Activated T-cell treated with anti-CD3 and anti-CD28 coated beads, Interleukin-2, amount 50 U/mL, for 72 hours (primary cell): ENCODE measurements around the gene ADAMTSL3. TPM values are rescaled to one million over a fixed set of nuclear protein-coding genes. Genes with fewer than 3 reads are reported as not detected.

Experiments used
- ATAC-seq, 2 donors: fragments of 150-1000 bp; cut with Tn5 transposase; replicated peaks in 1 of 2; 2 replicates each; pipeline ENCODE4 v1.10.0; 2021; ENCODE audit warnings: moderate library complexity in 2 of 2, mild to moderate bottlenecking in 1 of 2
- DNase-seq, 2 donors: peaks; one replicate each; pipeline ENCODE4 v3.0.0; 2021 to 2022; ENCODE audit warnings: mixed read lengths in 1 of 2
- H3K27ac Mint-ChIP-seq: one replicate; pipeline ENCODE4 v1.8.0; 2022; ENCODE audit warnings: mild to moderate bottlenecking, moderate library complexity, mixed read lengths
- H3K27me3 Mint-ChIP-seq: one replicate; pipeline ENCODE4 v1.8.0; 2022; ENCODE audit warnings: low read depth, mixed read lengths
- H3K36me3 Mint-ChIP-seq, 2 donors: one replicate each; pipeline ENCODE4 v1.8.0; 2022; ENCODE audit warnings: mixed read lengths in 2 of 2, mild to moderate bottlenecking in 1 of 2; ENCODE audit not compliant: insufficient read depth in 2 of 2
- H3K4me1 Mint-ChIP-seq: one replicate; pipeline ENCODE4 v1.8.0; 2022; ENCODE audit warnings: low read depth, mixed read lengths
- H3K4me3 Mint-ChIP-seq, 2 donors: one replicate each; pipeline ENCODE4 v1.8.0; 2022; ENCODE audit warnings: mild to moderate bottlenecking in 2 of 2, mixed read lengths in 2 of 2, moderate library complexity in 2 of 2
- H3K9me3 Mint-ChIP-seq, 2 donors: one replicate each; pipeline ENCODE4 v1.8.0; 2022; ENCODE audit warnings: mixed read lengths in 2 of 2
- total RNA-seq, 2 donors: library from RNA; stranded (reverse); gene quantifications; one replicate each; pipeline ENCODE4 v1.2.3, GENCODE V29; 2022

The ADAMTSL3 gene
- total RNA-seq, 2 donors from 2014 or later: 0.12 TPM; not detected in 1

GRCh38 chr15:83670672-83671229 is 16.8 kb downstream of the ADAMTSL3 start:
- no peaks in the 10 kb centered on the region for H3K36me3 Mint-ChIP-seq
- H3K9me3 Mint-ChIP-seq: no peaks in the 10 kb centered on the region
- no peak for DNase-seq
- no peak overlapping the region for H3K27ac Mint-ChIP-seq
- no peaks in the 10 kb centered on the region for H3K27me3 Mint-ChIP-seq
- ATAC-seq: no peak
- no peak overlapping the region for H3K4me3 Mint-ChIP-seq
- no peaks in the 10 kb centered on the region for H3K4me1 Mint-ChIP-seq

GRCh38 chr15:83671603-83672002 is 17.7 kb downstream of the ADAMTSL3 start:
- Mint-ChIP-seq H3K27ac (no peak overlapping the region), H3K36me3 (no peaks in the 10 kb centered on the region), H3K4me3 (no peak overlapping the region), H3K4me1 (no peaks in the 10 kb centered on the region), H3K9me3 (peaks cover 0 to 2% of the 10 kb centered on the region in 2 donors), H3K27me3 (no peaks in the 10 kb centered on the region)
- DNase-seq (no peak), ATAC-seq (no peak)

- Mint-ChIP-seq H3K4me1 (no peaks in the 10 kb centered on the region), H3K36me3 (no peaks in the 10 kb centered on the region), H3K27ac (no peak overlapping the region), H3K4me3 (no peak overlapping the region), H3K9me3 (peaks cover 2 to 8% of the 10 kb centered on the region in 2 donors), H3K27me3 (no peaks in the 10 kb centered on the region)
- ATAC-seq (no peak), DNase-seq (no peak)
Measured at GRCh38 chr15:83673385-83673784, 19.5 kb downstream of the ADAMTSL3 start.

- H3K36me3 Mint-ChIP-seq: no peaks in the 10 kb centered on the region
- H3K27me3 Mint-ChIP-seq: peaks cover 8% of the 10 kb centered on the region
- DNase-seq (no peak), ATAC-seq (no peak)
- H3K4me3 Mint-ChIP-seq: no peak overlapping the region
- no peak overlapping the region for H3K27ac Mint-ChIP-seq
- peaks cover 0 to 3% of the 10 kb centered on the region in 2 donors for H3K9me3 Mint-ChIP-seq
- H3K4me1 Mint-ChIP-seq: no peaks in the 10 kb centered on the region
Measured at GRCh38 chr15:83682476-83683088, 28.7 kb downstream of the ADAMTSL3 start.

GRCh38 chr15:83685916-83686332 is 32.0 kb downstream of the ADAMTSL3 start:
- Mint-ChIP-seq H3K27me3 (peaks cover 16% of the 10 kb centered on the region), H3K4me3 (no peak overlapping the region), H3K36me3 (no peaks in the 10 kb centered on the region), H3K27ac (no peak overlapping the region), H3K4me1 (no peaks in the 10 kb centered on the region), H3K9me3 (peaks cover 0 to 3% of the 10 kb centered on the region in 2 donors)
- ATAC-seq (no peak), DNase-seq (no peak)

- no peak overlapping the region for H3K27ac Mint-ChIP-seq
- peaks cover 0 to 3% of the 10 kb centered on the region in 2 donors for H3K9me3 Mint-ChIP-seq
- ATAC-seq (no peak), DNase-seq (no peak)
- peaks cover 16% of the 10 kb centered on the region for H3K27me3 Mint-ChIP-seq
- H3K4me3 Mint-ChIP-seq: no peak overlapping the region
- no peaks in the 10 kb centered on the region for H3K36me3 Mint-ChIP-seq
- no peaks in the 10 kb centered on the region for H3K4me1 Mint-ChIP-seq
Measured at GRCh38 chr15:83688201-83688600, 34.3 kb downstream of the ADAMTSL3 start.

GRCh38 chr15:83690676-83691075 is 36.8 kb downstream of the ADAMTSL3 start:
- H3K9me3 Mint-ChIP-seq: peaks cover 3 to 7% of the 10 kb centered on the region in 2 donors
- H3K4me1 Mint-ChIP-seq: no peaks in the 10 kb centered on the region
- H3K27ac Mint-ChIP-seq: no peak overlapping the region
- H3K36me3 Mint-ChIP-seq: no peaks in the 10 kb centered on the region
- no peak for ATAC-seq
- no peak for DNase-seq
- H3K27me3 Mint-ChIP-seq: peaks cover 22% of the 10 kb centered on the region
- H3K4me3 Mint-ChIP-seq: no peak overlapping the region

GRCh38 chr15:83692746-83693581 is 39.0 kb downstream of the ADAMTSL3 start:
- Mint-ChIP-seq H3K4me1 (no peaks in the 10 kb centered on the region), H3K27ac (no peak overlapping the region), H3K27me3 (peaks cover 15% of the 10 kb centered on the region), H3K36me3 (no peaks in the 10 kb centered on the region), H3K9me3 (peaks cover 3 to 7% of the 10 kb centered on the region in 2 donors), H3K4me3 (no peak overlapping the region)
- ATAC-seq (no peak), DNase-seq (no peak)

- Mint-ChIP-seq H3K27ac (no peak overlapping the region), H3K4me3 (no peak overlapping the region), H3K9me3 (peaks cover 3 to 7% of the 10 kb centered on the region in 2 donors), H3K4me1 (no peaks in the 10 kb centered on the region), H3K36me3 (no peaks in the 10 kb centered on the region), H3K27me3 (peaks cover 24% of the 10 kb centered on the region)
- ATAC-seq (no peak), DNase-seq (no peak)
Measured at GRCh38 chr15:83694015-83694414, 40.1 kb downstream of the ADAMTSL3 start.

GRCh38 chr15:83694536-83694935 is 40.6 kb downstream of the ADAMTSL3 start:
- H3K4me1 Mint-ChIP-seq: no peaks in the 10 kb centered on the region
- ATAC-seq (no peak), DNase-seq (no peak)
- no peak overlapping the region for H3K4me3 Mint-ChIP-seq
- H3K36me3 Mint-ChIP-seq: peaks cover 0 to under 1% of the 10 kb centered on the region in 2 donors
- H3K27me3 Mint-ChIP-seq: peaks cover 24% of the 10 kb centered on the region
- peaks cover 3 to 7% of the 10 kb centered on the region in 2 donors for H3K9me3 Mint-ChIP-seq
- no peak overlapping the region for H3K27ac Mint-ChIP-seq

- DNase-seq (no peak), ATAC-seq (no peak)
- Mint-ChIP-seq H3K27ac (no peak overlapping the region), H3K9me3 (peaks cover 3 to 11% of the 10 kb centered on the region in 2 donors), H3K4me1 (no peaks in the 10 kb centered on the region), H3K4me3 (no peak overlapping the region), H3K27me3 (peaks cover 20% of the 10 kb centered on the region), H3K36me3 (peaks cover 0 to 2% of the 10 kb centered on the region in 2 donors)
Measured at GRCh38 chr15:83695246-83695645, 41.3 kb downstream of the ADAMTSL3 start.

GRCh38 chr15:83695901-83696425 is 42.0 kb downstream of the ADAMTSL3 start:
- Mint-ChIP-seq H3K27me3 (peaks cover 16% of the 10 kb centered on the region), H3K27ac (no peak overlapping the region), H3K4me3 (no peak overlapping the region), H3K36me3 (peaks cover 0 to 2% of the 10 kb centered on the region in 2 donors), H3K4me1 (no peaks in the 10 kb centered on the region), H3K9me3 (peaks cover 3 to 8% of the 10 kb centered on the region in 2 donors)
- ATAC-seq (no peak), DNase-seq (no peak)

GRCh38 chr15:83697716-83698115 is 43.8 kb downstream of the ADAMTSL3 start:
- Mint-ChIP-seq H3K4me1 (no peaks in the 10 kb centered on the region), H3K9me3 (peaks cover 3 to 9% of the 10 kb centered on the region in 2 donors), H3K27ac (no peak overlapping the region), H3K27me3 (peaks cover 16% of the 10 kb centered on the region), H3K36me3 (peaks cover 0 to 2% of the 10 kb centered on the region in 2 donors), H3K4me3 (no peak overlapping the region)
- DNase-seq (no peak), ATAC-seq (no peak)
